GM19025 (cell line): ENCODE measurements around the gene RAN.
"Not testable (repeated sequence)": the region's sequence is repeated elsewhere in the genome, so short reads cannot be mapped to it uniquely, and the experiment has no call there.

Experiments used
- ATAC-seq: cut with Tn5 transposase; IDR thresholded peaks from one replicate; pipeline ENCODE4 v1.9.1; 2021; ENCODE audit warnings: mild to moderate bottlenecking, low read depth, moderate library complexity; ENCODE audit not compliant: unreplicated experiment

RAN gene

GRCh38 chr12:130871286-130872178 is at the start of gene RAN:
Gene RAN, plus strand, starts transcription at chr12:130872066. Its CDS starts 528 bp downstream, at chr12:130872594.
- peak; percentile 66 for ATAC-seq

- ATAC-seq, result no peak
These were observed 46.1 kb upstream of the RAN start for GRCh38 chr12:130825771-130826150.

- no peak for ATAC-seq
These were observed 45.6 kb upstream of the RAN start for GRCh38 chr12:130826151-130826801.

GRCh38 chr12:130827432-130827831 is 44.4 kb upstream of the RAN start:
- no peak for ATAC-seq

- ATAC-seq, result no peak
These were observed 43.0 kb upstream of the RAN start for GRCh38 chr12:130828895-130829294.

- ATAC-seq, result no peak
These were observed 42.2 kb upstream of the RAN start for GRCh38 chr12:130829391-130830245.

- ATAC-seq, result no peak
These were observed 41.7 kb upstream of the RAN start for GRCh38 chr12:130830246-130830551.

- ATAC-seq, result no peak
These were observed 40.6 kb upstream of the RAN start for GRCh38 chr12:130831246-130831645.

GRCh38 chr12:130831876-130832405 is 39.9 kb upstream of the RAN start:
- ATAC-seq, result no peak

- ATAC-seq, result no peak
These were observed 39.2 kb upstream of the RAN start for GRCh38 chr12:130832561-130833209.

GRCh38 chr12:130835011-130835410 is 36.9 kb upstream of the RAN start:
- no peak for ATAC-seq

GRCh38 chr12:130835436-130835835 is 36.4 kb upstream of the RAN start:
- no peak for ATAC-seq

- ATAC-seq, result peak; percentile 4
These were observed 33.4 kb upstream of the RAN start for GRCh38 chr12:130838284-130838950.

GRCh38 chr12:130838951-130839769 is 32.7 kb upstream of the RAN start, which contains the start of gene STX2:
Gene STX2, minus strand, starts transcription at chr12:130839250. Its CDS starts 151 bp downstream, at chr12:130839099.
- peak; percentile 81 for ATAC-seq

GRCh38 chr12:130839770-130840404 is 32.0 kb upstream of the RAN start:
- ATAC-seq, result no peak

GRCh38 chr12:130846369-130846768 is 25.5 kb upstream of the RAN start:
- ATAC-seq, result no peak

GRCh38 chr12:130847112-130847511 is 24.8 kb upstream of the RAN start:
- ATAC-seq, result no peak

GRCh38 chr12:130848105-130848504 is 23.8 kb upstream of the RAN start:
- not testable (repeated sequence) for ATAC-seq
